GM19035 (cell line): ENCODE results near the gene PDE9A.
"Not testable (repeated sequence)": the region's sequence is repeated elsewhere in the genome, so short reads cannot be mapped to it uniquely, and the experiment has no call there.

Experiments
- ATAC-seq: cut with Tn5 transposase; IDR thresholded peaks from one replicate; pipeline ENCODE4 v1.9.1; 2021; ENCODE audit not compliant: unreplicated experiment

Gene PDE9A

GRCh38 chr21:42786884-42787283 is 133.5 kb downstream of the PDE9A start:
- ATAC-seq: no peak

- ATAC-seq: no peak
These were observed 134.2 kb downstream of the PDE9A start for GRCh38 chr21:42787613-42788012.

GRCh38 chr21:42790520-42791065 is 137.2 kb downstream of the PDE9A start:
- no peak for ATAC-seq

- no peak for ATAC-seq
These were observed 140.4 kb downstream of the PDE9A start for GRCh38 chr21:42793774-42794173.

- no peak for ATAC-seq
These were observed 141.1 kb downstream of the PDE9A start for GRCh38 chr21:42794551-42794950.

GRCh38 chr21:42796327-42797062 is 143.1 kb downstream of the PDE9A start:
- no peak for ATAC-seq

- no peak for ATAC-seq
These were observed 144.1 kb downstream of the PDE9A start for GRCh38 chr21:42797522-42797921.

GRCh38 chr21:42798106-42798505 is 144.7 kb downstream of the PDE9A start:
- no peak for ATAC-seq

- ATAC-seq: no peak
These were observed 146.1 kb downstream of the PDE9A start for GRCh38 chr21:42799516-42799915.

- ATAC-seq: no peak
These were observed 146.5 kb downstream of the PDE9A start for GRCh38 chr21:42799948-42800347.

GRCh38 chr21:42801616-42802015 is 148.2 kb downstream of the PDE9A start:
- not testable (repeated sequence) for ATAC-seq

GRCh38 chr21:42806509-42807140 is 153.2 kb downstream of the PDE9A start:
- ATAC-seq: no peak

GRCh38 chr21:42807293-42807895 is 154.0 kb downstream of the PDE9A start:
- not testable (repeated sequence) for ATAC-seq

- no peak for ATAC-seq
These were observed 154.7 kb downstream of the PDE9A start for GRCh38 chr21:42807938-42808613.

- ATAC-seq: no peak
These were observed 155.8 kb downstream of the PDE9A start for GRCh38 chr21:42809171-42809570.

- no peak for ATAC-seq
These were observed 156.4 kb downstream of the PDE9A start for GRCh38 chr21:42809577-42810475.

GRCh38 chr21:42811960-42812359 is 158.5 kb downstream of the PDE9A start:
- no peak for ATAC-seq

GRCh38 chr21:42812528-42813241 is 159.3 kb downstream of the PDE9A start:
- ATAC-seq: not testable (repeated sequence)

- no peak for ATAC-seq
These were observed 161.8 kb downstream of the PDE9A start for GRCh38 chr21:42815217-42815616.

- ATAC-seq: no peak
These were observed 164.9 kb downstream of the PDE9A start for GRCh38 chr21:42818328-42818749.
